ENCODE results near the gene KLRF1.

Gene KLRF1

DNA sequence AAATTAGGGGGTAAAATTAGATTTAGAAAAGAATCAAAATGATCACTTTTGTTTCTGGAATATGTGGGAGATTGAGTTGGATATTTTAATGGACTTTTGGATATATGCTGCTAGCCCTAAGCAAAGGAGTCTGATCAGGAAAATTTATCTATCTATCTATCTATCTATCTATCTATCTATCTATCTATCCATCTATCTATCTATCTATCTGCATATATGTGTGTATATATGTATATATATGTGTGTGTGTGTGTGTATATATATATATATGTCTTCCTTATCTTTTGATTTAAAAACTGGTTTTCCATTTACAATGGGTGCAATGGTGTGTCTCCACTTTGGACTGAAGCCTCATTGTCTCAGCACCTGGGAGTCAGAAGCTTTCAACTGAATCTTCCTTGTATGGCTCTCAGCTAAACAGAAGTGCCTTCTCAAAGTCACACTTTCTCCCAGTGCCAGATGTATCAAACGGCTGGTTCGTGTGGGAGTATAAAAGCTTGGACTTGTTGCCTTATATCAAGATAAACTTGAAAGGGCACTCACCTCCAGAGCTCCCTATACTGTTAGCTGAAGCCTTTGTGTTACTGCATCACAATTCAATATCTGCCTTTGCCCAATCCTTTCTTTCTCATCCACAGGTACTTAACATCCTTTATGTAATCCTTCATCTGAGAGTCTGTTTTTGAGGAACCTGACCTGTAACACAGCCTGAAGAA, 34.9 kb upstream of the KLRF1 start:
- ChIA-PET CTCF (no interaction called here), POLR2A (no interaction called here)
- DNase-seq (ENCODE audit: extremely low spot score), result no peak
- TF ChIP-seq TARDBP (IDR thresholded peaks at IDR 0.05), result no peak

DNA sequence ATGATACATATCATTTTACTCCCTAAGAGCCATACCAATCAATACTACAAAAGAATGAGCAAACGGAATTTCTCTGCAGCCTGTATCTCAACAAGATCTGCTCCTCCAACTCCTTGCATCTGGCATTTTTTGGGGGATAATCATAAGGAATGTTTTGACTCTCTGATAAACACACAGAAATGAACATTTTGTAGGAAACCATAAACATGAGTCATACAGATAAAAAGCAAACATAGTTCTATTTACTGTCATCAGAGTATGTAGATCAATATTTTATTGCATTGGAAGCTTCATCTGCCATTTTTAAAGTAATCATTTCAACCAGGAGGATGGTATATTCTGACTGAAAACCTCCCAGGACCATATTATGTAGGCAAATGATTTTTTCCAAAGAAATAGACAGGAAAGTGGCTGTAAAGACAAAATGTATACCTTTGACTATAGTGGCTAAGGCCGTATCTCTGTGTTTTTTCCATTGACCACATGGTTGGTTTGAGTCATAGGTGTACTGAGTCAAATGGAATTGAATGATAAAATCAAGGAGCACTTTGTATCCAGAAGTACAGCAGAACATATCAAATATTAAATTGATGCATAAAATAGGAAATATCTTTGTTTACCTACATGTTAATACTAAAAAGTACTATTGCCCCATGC, 34.2 kb upstream of the KLRF1 start:
- CTCF ChIA-PET, result no interaction called here
- POLR2A ChIA-PET, result no interaction called here
- TF ChIP-seq SUZ12 (IDR thresholded peaks at IDR 0.05), result no peak
- no peak for DNase-seq (ENCODE audit: extremely low spot score)

DNA sequence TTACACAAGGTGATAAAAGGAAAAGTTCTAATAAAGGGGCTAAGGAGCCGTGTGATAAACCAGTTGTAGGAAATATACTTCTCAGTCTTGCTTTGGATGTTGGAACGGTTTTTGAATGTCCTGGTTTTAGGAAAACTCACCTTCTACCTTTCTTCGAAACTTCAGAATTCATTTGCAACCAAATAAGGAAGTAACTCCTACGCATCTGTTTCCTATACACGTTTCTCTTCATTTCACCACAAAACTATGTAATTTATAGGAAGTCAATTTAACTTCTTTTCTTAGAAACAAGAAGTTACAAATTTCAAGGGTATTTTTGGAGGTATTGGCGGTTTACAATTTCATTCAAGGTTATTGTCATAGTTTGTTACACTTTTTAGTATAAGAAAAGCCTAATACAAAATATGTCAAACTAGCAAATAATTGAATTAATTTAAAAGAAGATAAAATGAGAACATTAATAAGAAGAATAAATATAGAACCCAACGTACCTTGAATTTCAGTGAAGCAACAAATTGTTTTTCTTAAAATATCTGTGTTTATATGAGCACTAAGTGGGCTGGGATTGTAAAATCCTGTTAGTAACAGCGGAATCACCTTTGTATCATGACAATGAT, 33.4 kb upstream of the KLRF1 start:
- no peak for TF ChIP-seq ELF4 (IDR thresholded peaks at IDR 0.05)
- no peak for TF ChIP-seq FOXM1 (IDR thresholded peaks at IDR 0.05; ENCODE audit: borderline replicate concordance)
- no peak for TF ChIP-seq NFRKB (IDR thresholded peaks at IDR 0.05)
- TF ChIP-seq TARDBP (IDR thresholded peaks at IDR 0.05), result no peak
- TF ChIP-seq ZNF384 (IDR thresholded peaks at IDR 0.05), result no peak
- no peak for TF ChIP-seq FOXK2 (IDR thresholded peaks at IDR 0.05)
- no peak for TF ChIP-seq FOXA1 (IDR thresholded peaks at IDR 0.05)
- TF ChIP-seq LEF1 (IDR thresholded peaks at IDR 0.05; ENCODE audit: borderline replicate concordance), result no peak
- TF ChIP-seq ARNT (IDR thresholded peaks at IDR 0.05), result no peak
- TF ChIP-seq CTBP1 (IDR thresholded peaks at IDR 0.05; ENCODE audit: borderline replicate concordance), result no peak
- TF ChIP-seq SP1 (IDR thresholded peaks at IDR 0.05), result no peak
- no peak for TF ChIP-seq L3MBTL2 (conservative IDR thresholded peaks at IDR 0.05)
- ChIA-PET CTCF (no interaction called here), POLR2A (no interaction called here)
- DNase-seq (ENCODE audit: extremely low spot score), result no peak

DNA sequence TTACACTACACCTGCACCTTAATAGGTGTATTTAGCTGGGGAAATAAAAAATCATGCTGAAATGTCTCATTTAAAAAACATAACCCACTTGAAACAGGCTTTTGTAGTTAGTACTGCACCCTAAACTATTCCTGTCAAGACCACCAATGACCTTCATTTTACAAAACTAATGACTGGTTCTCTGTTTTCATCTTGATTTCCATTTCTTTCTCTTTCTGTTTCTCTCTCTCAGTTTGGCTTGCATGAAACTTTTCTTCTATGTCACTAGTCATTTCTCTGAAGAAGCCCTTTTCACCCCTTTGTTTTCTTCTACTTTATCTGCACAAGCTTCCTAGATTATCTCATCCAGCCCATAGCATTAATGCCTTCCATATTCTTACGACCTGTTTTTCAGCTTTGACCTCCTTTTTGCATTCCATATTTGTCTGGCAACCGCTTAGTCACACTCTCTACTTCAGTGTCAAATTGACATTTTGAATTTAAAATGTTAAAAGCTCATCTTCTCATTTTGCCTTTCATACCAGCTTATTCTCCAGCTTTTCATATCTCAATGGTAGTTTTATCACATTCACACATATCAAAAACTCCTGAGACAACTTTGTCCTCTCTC, 32.7 kb upstream of the KLRF1 start:
- POLR2A ChIA-PET, result no interaction called here
- TF ChIP-seq ELF4 (IDR thresholded peaks at IDR 0.05) (no peak), SUZ12 (IDR thresholded peaks at IDR 0.05) (no peak)
- CTCF ChIA-PET, result no interaction called here
- no peak for DNase-seq (ENCODE audit: extremely low spot score)

DNA sequence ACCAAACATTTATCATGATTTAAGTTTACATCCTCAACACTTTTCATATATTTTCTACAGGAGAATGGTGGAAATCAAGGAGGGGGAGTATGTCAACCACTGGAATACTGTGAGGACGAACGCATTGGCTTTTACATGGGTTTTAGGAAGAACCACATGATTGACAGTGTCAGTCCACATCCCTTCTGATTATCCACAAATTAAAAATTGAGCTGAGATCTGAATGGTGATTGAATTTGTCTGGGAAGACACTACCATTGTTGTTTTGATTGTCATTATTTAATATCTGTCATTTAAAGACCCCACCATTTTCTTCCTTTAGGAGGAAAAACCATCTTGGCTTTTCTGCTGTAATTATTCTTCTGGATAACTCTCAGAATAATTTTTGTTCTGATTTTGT, 31.3 kb upstream of the KLRF1 start:
- no peak for TF ChIP-seq NFRKB (IDR thresholded peaks at IDR 0.05)
- no peak for TF ChIP-seq FOXK2 (IDR thresholded peaks at IDR 0.05)
- TF ChIP-seq HDGF (IDR thresholded peaks at IDR 0.05; ENCODE audit: borderline replicate concordance), result no peak
- TF ChIP-seq L3MBTL2 (conservative IDR thresholded peaks at IDR 0.05), result no peak
- TF ChIP-seq CTBP1 (IDR thresholded peaks at IDR 0.05; ENCODE audit: borderline replicate concordance), result no peak
- no peak for TF ChIP-seq ARNT (IDR thresholded peaks at IDR 0.05)
- TF ChIP-seq, protein P1, sequence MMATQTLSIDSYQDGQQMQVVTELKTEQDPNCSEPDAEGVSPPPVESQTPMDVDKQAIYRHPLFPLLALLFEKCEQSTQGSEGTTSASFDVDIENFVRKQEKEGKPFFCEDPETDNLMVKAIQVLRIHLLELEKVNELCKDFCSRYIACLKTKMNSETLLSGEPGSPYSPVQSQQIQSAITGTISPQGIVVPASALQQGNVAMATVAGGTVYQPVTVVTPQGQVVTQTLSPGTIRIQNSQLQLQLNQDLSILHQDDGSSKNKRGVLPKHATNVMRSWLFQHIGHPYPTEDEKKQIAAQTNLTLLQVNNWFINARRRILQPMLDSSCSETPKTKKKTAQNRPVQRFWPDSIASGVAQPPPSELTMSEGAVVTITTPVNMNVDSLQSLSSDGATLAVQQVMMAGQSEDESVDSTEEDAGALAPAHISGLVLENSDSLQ (IDR thresholded peaks at IDR 0.05), result no peak
- TF ChIP-seq TARDBP (IDR thresholded peaks at IDR 0.05), result no peak
- TF ChIP-seq ZNF384 (IDR thresholded peaks at IDR 0.05), result no peak
- no peak for TF ChIP-seq LEF1 (IDR thresholded peaks at IDR 0.05; ENCODE audit: borderline replicate concordance)
- no peak for TF ChIP-seq SP1 (IDR thresholded peaks at IDR 0.05)
- TF ChIP-seq SUZ12 (IDR thresholded peaks at IDR 0.05), result no peak
- no peak for TF ChIP-seq ELF4 (IDR thresholded peaks at IDR 0.05)
- no peak for TF ChIP-seq FOXA1 (IDR thresholded peaks at IDR 0.05)
- TF ChIP-seq FOXM1 (IDR thresholded peaks at IDR 0.05; ENCODE audit: borderline replicate concordance), result no peak
- TF ChIP-seq BHLHE40 (IDR thresholded peaks at IDR 0.05; ENCODE audit: borderline replicate concordance), result no peak
- ChIA-PET CTCF (no interaction called here), POLR2A (no interaction called here)
- DNase-seq (ENCODE audit: extremely low spot score), result no peak

DNA sequence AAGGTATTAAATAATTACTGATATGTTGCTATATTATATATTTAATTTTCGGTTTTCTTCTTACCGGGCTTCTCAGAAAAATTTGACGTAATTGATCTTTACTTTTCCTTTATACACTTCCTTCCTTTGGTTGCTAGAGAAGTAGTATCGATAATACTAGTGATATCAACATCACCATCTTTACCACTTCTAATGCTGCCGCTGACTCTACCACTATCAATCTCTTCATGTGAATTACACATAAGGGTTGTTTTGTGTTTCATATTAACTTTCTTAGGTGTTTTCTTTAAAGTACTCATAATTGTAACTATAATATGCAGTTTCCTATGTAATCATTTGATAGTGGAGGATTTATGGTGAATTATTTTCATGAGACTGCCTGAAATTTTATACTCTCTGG, 30.9 kb upstream of the KLRF1 start:
- CTCF ChIA-PET, result no interaction called here
- POLR2A ChIA-PET, result no interaction called here
- no peak for DNase-seq (ENCODE audit: extremely low spot score)
- TF ChIP-seq ELF4 (IDR thresholded peaks at IDR 0.05) (no peak), CTBP1 (IDR thresholded peaks at IDR 0.05; ENCODE audit: borderline replicate concordance) (no peak), L3MBTL2 (conservative IDR thresholded peaks at IDR 0.05) (no peak), FOXA1 (IDR thresholded peaks at IDR 0.05) (no peak), NFRKB (IDR thresholded peaks at IDR 0.05) (no peak), BHLHE40 (IDR thresholded peaks at IDR 0.05; ENCODE audit: borderline replicate concordance) (no peak), FOXM1 (IDR thresholded peaks at IDR 0.05; ENCODE audit: borderline replicate concordance) (no peak), SP1 (IDR thresholded peaks at IDR 0.05) (no peak), FOXK2 (IDR thresholded peaks at IDR 0.05) (no peak), ZNF384 (IDR thresholded peaks at IDR 0.05) (no peak), SUZ12 (IDR thresholded peaks at IDR 0.05) (no peak)
- TF ChIP-seq, protein P1 (IDR thresholded peaks at IDR 0.05), result no peak

DNA sequence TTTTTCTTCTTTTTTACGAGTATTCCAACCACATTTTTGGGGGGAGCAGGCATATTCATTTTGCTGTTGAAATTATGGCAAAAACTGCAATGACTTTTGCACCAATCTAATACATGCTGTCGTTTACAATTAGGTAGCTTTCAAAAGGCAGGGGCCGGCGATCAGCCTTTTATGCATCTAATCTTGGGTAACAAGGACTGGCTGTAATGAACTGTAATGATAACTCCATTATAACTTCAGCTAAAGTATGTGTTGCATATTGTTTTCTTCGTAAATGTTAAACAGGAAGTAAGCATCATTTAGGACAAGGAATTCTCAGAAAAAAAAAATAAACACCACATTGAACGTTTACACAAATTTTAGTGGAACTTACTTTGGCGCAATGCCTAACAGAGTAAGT, 30.3 kb upstream of the KLRF1 start:
- ChIA-PET CTCF (no interaction called here), POLR2A (no interaction called here)
- TF ChIP-seq HDGF (IDR thresholded peaks at IDR 0.05; ENCODE audit: borderline replicate concordance), result no peak
- TF ChIP-seq ARNT (IDR thresholded peaks at IDR 0.05), result no peak
- peak; percentile 57 for TF ChIP-seq ELF4 (IDR thresholded peaks at IDR 0.05)
- TF ChIP-seq L3MBTL2 (conservative IDR thresholded peaks at IDR 0.05), result no peak
- TF ChIP-seq FOXA1 (IDR thresholded peaks at IDR 0.05), result no peak
- TF ChIP-seq ZNF384 (IDR thresholded peaks at IDR 0.05), result no peak
- no peak for DNase-seq (ENCODE audit: extremely low spot score)

All from HEK293T (cell line).